ENCODE data around the gene CYP2B6. TPM values are rescaled to one million over a fixed set of nuclear protein-coding genes. Genes with fewer than 3 reads are reported as not detected.

CYP2B6 gene
- total RNA-seq, 1 donor from 2014 or later, result 0.46 TPM

- TF ChIP-seq CTCF (conservative IDR thresholded peaks at IDR 0.05; ENCODE audit: low read depth, low read length), result no peak
- no peak overlapping the region for H3K4me3 ChIP-seq (ENCODE audit: low read depth, low read length)
- DNase-seq (ENCODE audit: low read depth), result no peak
Measured at GRCh38 chr19:41016488-41017071, 25.5 kb downstream of the CYP2B6 start.

DNA sequence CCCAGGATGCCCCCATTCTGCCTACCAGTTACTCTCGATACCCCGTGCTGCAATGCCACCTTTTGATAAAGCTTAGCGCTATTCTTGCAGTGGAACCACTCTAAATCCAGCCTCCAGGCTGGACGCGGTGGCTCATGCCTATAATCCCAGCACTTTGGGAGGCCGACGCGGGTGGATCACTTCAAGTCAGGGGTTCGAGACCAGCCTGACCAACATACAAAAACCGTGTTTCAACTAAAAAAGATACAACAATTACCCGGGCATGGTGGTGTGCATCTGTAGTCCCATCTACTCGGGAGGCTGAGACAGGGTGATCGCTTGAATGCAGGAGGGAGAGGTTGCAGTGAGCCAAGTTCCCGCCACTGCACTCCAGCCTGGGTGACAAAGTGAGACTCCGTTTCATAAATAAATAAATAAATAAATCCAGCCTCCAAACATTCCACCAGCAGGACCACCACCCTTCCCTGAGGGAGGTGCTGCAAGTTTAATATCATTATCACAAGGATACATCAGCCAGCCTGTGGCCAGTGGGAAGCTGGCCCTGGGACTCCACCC lies 27.7 kb downstream of the CYP2B6 start:
- DNase-seq (ENCODE audit: low read depth), result no peak
- no peak overlapping the region for H3K4me3 ChIP-seq (ENCODE audit: low read depth, low read length)
- TF ChIP-seq CTCF (conservative IDR thresholded peaks at IDR 0.05; ENCODE audit: low read depth, low read length), result no peak

- no peak overlapping the region for H3K4me3 ChIP-seq (ENCODE audit: low read depth, low read length)
- no peak for TF ChIP-seq CTCF (conservative IDR thresholded peaks at IDR 0.05; ENCODE audit: low read depth, low read length)
- no peak for DNase-seq (ENCODE audit: low read depth)
Measured at GRCh38 chr19:41019346-41019745, 28.3 kb downstream of the CYP2B6 start.

GRCh38 chr19:41023193-41023592 lies 32.1 kb downstream of the CYP2B6 start:
- TF ChIP-seq CTCF (conservative IDR thresholded peaks at IDR 0.05; ENCODE audit: low read depth, low read length), result no peak
- no peak for DNase-seq (ENCODE audit: low read depth)
- H3K4me3 ChIP-seq (ENCODE audit: low read depth, low read length), result no peak overlapping the region

DNA sequence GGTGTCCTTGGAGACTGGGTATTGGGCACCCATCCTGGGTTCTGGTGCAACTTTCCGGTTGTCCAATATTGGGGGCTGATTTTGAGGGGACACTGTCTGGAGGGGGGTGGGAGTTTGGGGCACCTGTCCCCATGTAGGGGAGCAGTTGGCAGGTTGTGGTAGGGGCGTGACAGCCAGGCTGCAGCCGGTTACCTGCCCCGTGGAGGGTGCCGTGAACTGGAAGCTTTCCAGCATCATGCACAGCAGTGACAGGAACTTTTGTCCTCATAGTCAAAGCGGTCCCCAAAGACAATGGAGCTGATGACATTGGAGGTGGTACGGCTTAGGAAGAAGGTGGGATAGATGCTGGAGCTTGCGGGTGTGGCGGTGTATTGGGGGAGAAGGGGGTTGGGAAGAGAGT lies 34.3 kb downstream of the CYP2B6 start:
- H3K4me3 ChIP-seq (ENCODE audit: low read depth, low read length), result no peak overlapping the region
- no peak for DNase-seq (ENCODE audit: low read depth)
- TF ChIP-seq CTCF (conservative IDR thresholded peaks at IDR 0.05; ENCODE audit: low read depth, low read length), result no peak

DNA sequence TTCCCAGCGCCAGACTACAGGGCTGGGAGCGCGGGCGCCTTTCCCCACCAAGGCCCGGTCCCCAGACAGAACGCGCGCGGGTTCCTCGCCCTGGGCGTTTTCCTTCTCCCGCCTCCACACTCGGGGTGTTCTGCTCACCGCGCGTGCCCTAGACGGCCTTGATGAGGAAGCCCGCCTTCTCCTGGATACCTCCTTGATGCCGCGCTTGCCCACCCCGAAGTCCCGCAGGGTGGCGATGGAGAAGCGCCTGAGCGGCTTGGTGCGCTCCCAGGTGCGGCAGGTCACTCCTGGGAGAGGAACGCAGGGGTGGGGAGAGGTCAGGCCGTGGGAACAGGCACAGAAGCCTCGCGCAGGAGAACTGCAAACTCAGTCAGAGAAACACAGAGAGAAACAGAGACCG lies 34.8 kb downstream of the CYP2B6 start:
- H3K4me3 ChIP-seq (ENCODE audit: low read depth, low read length), result no peak overlapping the region
- TF ChIP-seq CTCF (conservative IDR thresholded peaks at IDR 0.05; ENCODE audit: low read depth, low read length), result no peak
- DNase-seq (ENCODE audit: low read depth), result no peak

Data from epithelial cell of proximal tubule (primary cell).